ENCODE data around the gene HNF4A. TPM values are rescaled to one million over a fixed set of nuclear protein-coding genes. Genes with fewer than 3 reads are reported as not detected.

The HNF4A gene
- total and polyA plus RNA-seq, 2 of the 13 experiments (the other 11 are each of a cell fraction or from before 2014, with no cell fraction given) = 80.9 to 169 TPM

GRCh38 chr20:44422083-44422482, 66.6 kb downstream of the HNF4A start (continued):
- no peak for TF ChIP-seq ZFP41 (CRISPR knock-in tag; IDR thresholded peaks at IDR 0.05; ENCODE audit: borderline replicate concordance)
- no peak for TF ChIP-seq ARNT2 (CRISPR knock-in tag; IDR thresholded peaks at IDR 0.05; ENCODE audit: low read depth)
- TF ChIP-seq MLLT10 (CRISPR knock-in tag; IDR thresholded peaks at IDR 0.05) = no peak
- no peak for TF ChIP-seq MAX (IDR thresholded peaks at IDR 0.05)
- TF ChIP-seq, protein P1, sequence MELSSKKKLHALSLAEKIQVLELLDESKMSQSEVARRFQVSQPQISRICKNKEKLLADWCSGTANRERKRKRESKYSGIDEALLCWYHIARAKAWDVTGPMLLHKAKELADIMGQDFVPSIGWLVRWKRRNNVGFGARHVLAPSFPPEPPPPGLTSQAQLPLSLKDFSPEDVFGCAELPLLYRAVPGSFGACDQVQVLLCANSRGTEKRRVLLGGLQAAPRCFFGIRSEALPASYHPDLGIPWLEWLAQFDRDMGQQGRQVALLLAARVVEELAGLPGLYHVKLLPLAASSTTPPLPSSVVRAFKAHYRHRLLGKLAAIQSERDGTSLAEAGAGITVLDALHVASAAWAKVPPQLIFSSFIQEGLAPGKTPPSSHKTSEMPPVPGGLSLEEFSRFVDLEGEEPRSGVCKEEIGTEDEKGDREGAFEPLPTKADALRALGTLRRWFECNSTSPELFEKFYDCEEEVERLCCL (CRISPR knock-in tag; IDR thresholded peaks at IDR 0.05; ENCODE audit: borderline replicate concordance) = no peak
- peak in 1 of 2 experiments; percentile 35; a peak in 1 of 4 replicates for TF ChIP-seq POLR2A (IDR thresholded peaks at IDR 0.05; ENCODE audit: insufficient read depth in 1 of 2, low read depth in 2 of 2, low read length in 2 of 2)
- TF ChIP-seq PATZ1 (CRISPR knock-in tag; IDR thresholded peaks at IDR 0.05) = no peak
- TF ChIP-seq MTA1 (CRISPR knock-in tag; IDR thresholded peaks at IDR 0.05; ENCODE audit: borderline replicate concordance) = no peak
- no peak for TF ChIP-seq FOXP1 (IDR thresholded peaks at IDR 0.05)
- no peak; the same call in 1 of the 2 replicates for TF ChIP-seq FOXP1 (CRISPR knock-in tag; IDR thresholded peaks at IDR 0.05)
- no peak for TF ChIP-seq ZSCAN22 (CRISPR knock-in tag; IDR thresholded peaks at IDR 0.05)
- no peak for TF ChIP-seq RORA (CRISPR knock-in tag; IDR thresholded peaks at IDR 0.05)
- no peak for TF ChIP-seq HNRNPK (IDR thresholded peaks at IDR 0.05; ENCODE audit: low read depth, low read length, poor library complexity, severe bottlenecking)
- TF ChIP-seq ZNF564 (CRISPR knock-in tag; IDR thresholded peaks at IDR 0.05) = no peak
- TF ChIP-seq ZFP36L1 (CRISPR knock-in tag; IDR thresholded peaks at IDR 0.05) = no peak
- TF ChIP-seq ZNF503 (CRISPR knock-in tag; IDR thresholded peaks at IDR 0.05) = no peak
- TF ChIP-seq MAF1 (CRISPR knock-in tag; IDR thresholded peaks at IDR 0.05; ENCODE audit: borderline replicate concordance) = no peak
- TF ChIP-seq, protein P2, sequence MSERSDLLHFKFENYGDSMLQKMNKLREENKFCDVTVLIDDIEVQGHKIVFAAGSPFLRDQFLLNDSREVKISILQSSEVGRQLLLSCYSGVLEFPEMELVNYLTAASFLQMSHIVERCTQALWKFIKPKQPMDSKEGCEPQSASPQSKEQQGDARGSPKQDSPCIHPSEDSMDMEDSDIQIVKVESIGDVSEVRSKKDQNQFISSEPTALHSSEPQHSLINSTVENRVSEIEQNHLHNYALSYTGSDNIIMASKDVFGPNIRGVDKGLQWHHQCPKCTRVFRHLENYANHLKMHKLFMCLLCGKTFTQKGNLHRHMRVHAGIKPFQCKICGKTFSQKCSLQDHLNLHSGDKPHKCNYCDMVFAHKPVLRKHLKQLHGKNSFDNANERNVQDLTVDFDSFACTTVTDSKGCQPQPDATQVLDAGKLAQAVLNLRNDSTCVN (CRISPR knock-in tag; IDR thresholded peaks at IDR 0.05; ENCODE audit: borderline replicate concordance) = 0 out of 2 replicates have a peak, but pooled peaks have one; percentile 21
- TF ChIP-seq FOXA1 (IDR thresholded peaks at IDR 0.05) = no peak
- no peak for TF ChIP-seq FOXA1 (CRISPR knock-in tag; IDR thresholded peaks at IDR 0.05)
- TF ChIP-seq NFE2L1 (CRISPR knock-in tag; IDR thresholded peaks at IDR 0.05; ENCODE audit: borderline replicate concordance) = no peak
- no peak for TF ChIP-seq GATAD2A (CRISPR knock-in tag; IDR thresholded peaks at IDR 0.05)
- no peak for TF ChIP-seq PPARG (CRISPR knock-in tag; conservative IDR thresholded peaks at IDR 0.05)
- TF ChIP-seq POLR2G (IDR thresholded peaks at IDR 0.05; ENCODE audit: low read depth, low read length) = no peak; the same call in none of the 2 replicates
- TF ChIP-seq ZMYM4 (CRISPR knock-in tag; IDR thresholded peaks at IDR 0.05) = no peak
- TF ChIP-seq, protein P3, sequence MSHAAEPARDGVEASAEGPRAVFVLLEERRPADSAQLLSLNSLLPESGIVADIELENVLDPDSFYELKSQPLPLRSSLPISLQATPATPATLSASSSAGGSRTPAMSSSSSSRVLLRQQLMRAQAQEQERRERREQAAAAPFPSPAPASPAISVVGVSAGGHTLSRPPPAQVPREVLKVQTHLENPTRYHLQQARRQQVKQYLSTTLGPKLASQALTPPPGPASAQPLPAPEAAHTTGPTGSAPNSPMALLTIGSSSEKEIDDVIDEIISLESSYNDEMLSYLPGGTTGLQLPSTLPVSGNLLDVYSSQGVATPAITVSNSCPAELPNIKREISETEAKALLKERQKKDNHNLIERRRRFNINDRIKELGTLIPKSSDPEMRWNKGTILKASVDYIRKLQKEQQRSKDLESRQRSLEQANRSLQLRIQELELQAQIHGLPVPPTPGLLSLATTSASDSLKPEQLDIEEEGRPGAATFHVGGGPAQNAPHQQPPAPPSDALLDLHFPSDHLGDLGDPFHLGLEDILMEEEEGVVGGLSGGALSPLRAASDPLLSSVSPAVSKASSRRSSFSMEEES (CRISPR knock-in tag; IDR thresholded peaks at IDR 0.05) = no peak
